Measurements from ENCODE around the gene FAM50B.

FAM50B gene

DNA sequence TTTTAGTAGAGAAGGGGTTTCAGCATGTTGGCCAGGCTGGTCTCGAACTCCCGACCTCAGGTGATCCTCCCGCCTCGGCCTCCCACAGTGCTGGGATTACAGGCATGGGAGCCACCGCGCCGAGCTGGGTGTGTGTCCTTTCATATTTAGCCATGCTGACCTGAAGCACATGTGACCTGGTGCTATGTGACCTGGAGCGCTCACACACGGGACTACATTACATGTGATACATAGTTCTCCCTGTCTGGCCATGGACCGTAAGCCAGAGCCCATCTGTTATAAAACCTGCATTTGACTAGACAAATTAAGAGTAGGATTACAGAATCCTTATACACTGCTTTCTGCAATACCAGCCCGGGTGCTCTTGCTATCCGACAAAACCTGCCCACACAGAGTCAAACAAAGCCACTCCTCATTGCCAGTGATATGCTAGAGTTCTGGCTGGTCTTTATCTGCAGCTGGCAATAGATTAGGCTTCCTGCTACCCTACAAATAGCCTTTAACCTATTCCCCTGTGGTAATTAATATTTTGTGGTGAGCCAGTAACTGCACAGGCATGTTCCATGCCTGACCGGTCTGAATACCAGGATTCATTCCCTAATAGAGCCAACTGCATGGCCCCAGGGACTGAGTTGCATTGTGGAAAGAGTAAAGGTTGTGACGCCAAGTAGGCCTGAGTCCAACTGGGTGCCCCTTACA is 26.3 kb upstream of the FAM50B start:
- no peak for DNase-seq

DNA sequence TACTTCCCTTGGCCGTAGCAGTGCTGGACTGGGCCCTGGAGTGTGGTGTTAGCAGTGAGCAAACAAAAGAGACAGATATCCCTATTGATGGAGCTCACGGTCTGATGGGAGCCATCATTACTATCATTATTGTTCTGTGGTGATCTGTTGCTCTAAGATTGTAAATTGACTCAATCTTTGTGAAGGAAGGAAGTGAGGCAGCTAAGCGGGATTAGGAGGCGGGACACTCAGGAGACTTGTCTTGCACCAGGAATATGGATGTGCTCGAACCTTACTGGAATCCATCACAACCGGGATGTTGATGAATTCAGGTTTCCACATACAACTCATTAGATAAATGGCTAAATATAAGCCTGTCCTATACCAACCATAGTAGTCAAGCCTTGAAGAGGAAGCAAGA is 25.5 kb upstream of the FAM50B start:
- no peak for DNase-seq

- DNase-seq, result no peak
Measured at GRCh38 chr6:3825331-3825831, 23.8 kb upstream of the FAM50B start.

GRCh38 chr6:3825851-3826581 is 23.2 kb upstream of the FAM50B start:
- no peak for DNase-seq

DNA sequence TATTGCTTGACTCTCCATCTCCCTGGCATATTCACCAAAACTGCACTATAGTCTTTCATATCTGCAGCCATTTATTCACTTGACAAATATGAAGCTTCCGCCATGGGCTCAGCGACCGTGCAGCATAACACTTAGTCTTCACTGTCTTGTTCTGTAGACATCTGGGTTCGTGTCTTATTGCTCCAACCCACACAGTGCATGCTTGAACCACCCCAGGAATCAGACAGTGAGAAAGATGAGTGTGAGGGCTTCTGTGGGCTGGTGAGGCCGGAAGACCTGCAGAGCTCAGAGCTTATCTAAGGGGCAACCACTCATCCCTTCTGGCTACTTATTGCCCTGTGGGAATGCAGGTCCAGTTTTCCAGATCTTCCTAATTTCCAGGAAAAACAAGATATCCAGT is 19.9 kb upstream of the FAM50B start:
- no peak for DNase-seq

DNA sequence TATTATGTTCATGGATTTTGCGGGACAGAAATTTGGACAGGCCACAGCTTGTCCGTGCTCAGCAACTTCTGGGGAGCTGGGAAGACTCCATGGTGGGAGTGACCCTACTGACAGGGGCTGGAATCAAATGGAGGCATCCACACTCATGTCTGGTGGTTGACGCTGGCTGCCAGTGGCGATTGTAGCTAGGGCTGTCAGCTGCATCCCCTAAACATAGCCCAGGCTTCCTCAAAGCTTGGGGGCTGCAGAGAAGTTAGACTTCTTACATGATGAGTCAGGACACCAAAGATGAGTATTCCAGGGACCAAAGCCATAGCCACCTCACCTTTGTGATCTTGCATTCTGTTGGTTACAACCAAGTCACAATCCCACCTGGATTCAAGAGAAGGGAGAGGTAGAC is 18.4 kb upstream of the FAM50B start:
- no peak for DNase-seq

- no peak for DNase-seq
Measured at GRCh38 chr6:3831761-3832530, 17.2 kb upstream of the FAM50B start.

- no peak for DNase-seq
Measured at GRCh38 chr6:3835055-3835731, 14.0 kb upstream of the FAM50B start.

GRCh38 chr6:3835785-3836184 is 13.4 kb upstream of the FAM50B start:
- DNase-seq, result no peak

DNA sequence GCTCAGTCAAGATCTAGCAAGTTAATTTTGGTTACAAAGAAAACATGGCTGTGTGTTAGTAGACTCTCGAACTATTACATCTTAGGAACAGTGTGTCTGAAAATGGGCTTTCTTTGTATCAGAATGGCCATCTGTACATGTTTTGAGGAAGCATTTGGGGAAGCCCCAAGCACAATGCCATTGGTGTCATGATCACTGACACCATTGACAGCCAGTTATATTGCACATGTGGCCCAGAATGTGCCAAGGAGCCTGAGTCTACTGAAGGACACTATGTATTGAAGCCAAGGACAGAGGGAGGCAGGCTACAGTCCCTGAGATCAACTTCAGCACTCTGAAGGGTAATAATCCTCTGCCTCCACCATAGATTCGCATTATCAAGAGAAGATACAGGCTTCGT is 12.6 kb upstream of the FAM50B start:
- DNase-seq, result no peak

DNA sequence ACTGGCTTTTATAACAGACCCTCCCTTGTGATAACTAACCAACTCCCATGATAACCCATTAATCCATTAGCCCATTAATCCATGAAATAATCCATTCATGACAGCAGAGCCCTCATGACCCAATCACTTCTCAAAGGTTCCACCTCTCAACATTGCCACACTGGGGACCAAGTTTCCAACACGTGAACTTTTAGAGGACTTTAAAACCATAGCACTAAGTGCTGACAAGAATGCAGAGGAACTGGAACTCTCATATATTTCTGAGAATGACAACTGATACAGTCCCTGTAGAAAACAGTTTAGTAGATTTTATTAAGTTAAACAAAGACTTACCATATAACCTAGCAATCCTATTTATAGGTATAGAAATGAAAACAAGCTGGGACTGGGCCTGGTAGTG is 11.4 kb upstream of the FAM50B start:
- DNase-seq, result no peak

GRCh38 chr6:3838992-3839867 is 9.9 kb upstream of the FAM50B start:
- no peak for DNase-seq

DNA sequence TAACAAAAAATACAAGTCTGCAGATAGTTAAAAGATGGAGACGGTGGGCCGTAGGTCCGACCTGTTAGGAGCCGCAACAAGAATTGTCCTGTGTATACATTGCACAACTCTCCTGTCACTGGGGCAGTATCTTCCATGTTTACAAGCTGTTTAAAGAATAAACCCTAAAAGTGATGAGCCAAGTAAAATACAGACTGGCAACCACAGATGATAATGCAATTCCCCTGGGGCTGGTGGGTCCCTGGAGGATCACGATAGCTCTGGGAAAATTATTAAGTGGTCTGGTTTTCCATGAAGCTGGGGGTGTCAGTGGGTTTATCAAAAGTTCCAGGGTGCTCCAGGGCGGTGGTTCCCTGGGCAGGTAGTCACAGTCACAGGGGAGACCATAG is 8.1 kb upstream of the FAM50B start:
- no peak for DNase-seq

GRCh38 chr6:3841711-3842565 is 7.2 kb upstream of the FAM50B start:
- no peak for DNase-seq

DNA sequence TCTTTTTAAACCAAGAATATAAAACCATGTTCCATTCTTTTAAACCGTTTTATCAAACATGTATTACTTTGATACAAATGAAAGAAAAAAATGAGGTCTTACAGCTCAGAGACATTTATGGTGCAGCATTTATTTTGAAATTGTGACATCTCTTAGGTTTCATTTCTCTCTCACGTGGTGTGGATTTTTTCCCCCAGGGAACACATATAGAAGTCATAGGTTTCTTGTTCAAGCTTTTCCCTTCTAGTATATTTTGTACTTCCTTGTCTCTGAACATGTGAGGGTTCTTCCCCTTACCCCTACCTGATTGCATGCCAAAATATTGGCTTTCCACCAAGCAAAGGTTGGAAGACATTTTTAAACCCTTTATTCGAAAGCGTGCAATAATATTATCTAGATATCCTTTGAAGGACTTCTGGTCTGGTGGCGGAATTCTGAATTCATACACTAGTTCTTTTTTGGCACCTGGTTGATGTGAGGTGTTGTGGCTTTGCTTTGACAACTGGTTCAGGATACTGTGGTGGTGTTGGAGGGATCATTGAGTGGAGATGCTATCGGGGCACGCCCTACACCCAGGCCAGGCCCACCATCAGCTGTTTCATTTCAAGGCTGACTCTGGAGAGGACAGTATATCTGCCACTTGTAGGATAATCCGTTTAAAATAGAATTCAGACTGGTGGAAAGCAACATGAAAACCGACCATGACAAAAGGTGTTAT is 5.6 kb upstream of the FAM50B start:
- DNase-seq, result no peak

- no peak for DNase-seq
Measured at GRCh38 chr6:3844097-3844463, 5.1 kb upstream of the FAM50B start.

DNA sequence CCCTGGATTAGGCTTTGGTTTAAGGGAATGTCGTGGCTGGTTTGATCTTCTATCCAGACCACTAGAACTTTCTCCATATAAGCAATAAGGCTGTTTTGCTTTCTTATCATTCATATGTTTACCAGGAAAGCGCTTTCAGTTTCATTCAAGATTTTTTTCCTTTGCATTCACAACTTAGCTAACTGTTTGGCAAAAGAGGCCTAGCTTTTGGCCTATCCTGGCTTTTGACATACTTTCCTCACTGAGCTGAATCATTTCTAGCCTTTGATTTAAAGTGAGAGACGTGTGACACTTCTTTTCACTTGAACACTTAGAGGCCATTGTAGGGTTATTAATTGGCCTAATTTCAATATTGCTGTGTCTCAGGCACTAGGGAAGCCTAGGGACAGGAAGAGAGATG is 1.7 kb upstream of the FAM50B start:
- DNase-seq, result no peak

DNA sequence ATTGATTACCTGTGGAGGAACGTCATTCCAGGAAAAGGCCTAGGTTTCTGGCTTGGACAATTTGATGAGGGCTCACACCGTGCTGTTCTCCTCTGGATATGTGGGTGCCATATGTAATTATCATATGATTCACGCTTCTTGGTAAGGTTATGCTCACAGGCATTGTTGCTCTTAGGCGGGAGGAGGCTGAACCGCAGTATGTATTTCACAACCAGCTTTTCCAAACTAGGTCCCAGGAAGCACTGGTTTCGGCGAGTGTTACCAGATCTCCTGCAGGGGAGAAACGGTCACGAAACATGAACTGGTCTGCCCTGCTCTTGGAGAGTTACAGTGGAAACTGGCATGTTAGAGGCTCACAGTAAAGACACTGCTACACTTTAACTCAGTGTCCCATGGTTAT is 793 bp upstream of the FAM50B start:
- no peak for DNase-seq

DNA sequence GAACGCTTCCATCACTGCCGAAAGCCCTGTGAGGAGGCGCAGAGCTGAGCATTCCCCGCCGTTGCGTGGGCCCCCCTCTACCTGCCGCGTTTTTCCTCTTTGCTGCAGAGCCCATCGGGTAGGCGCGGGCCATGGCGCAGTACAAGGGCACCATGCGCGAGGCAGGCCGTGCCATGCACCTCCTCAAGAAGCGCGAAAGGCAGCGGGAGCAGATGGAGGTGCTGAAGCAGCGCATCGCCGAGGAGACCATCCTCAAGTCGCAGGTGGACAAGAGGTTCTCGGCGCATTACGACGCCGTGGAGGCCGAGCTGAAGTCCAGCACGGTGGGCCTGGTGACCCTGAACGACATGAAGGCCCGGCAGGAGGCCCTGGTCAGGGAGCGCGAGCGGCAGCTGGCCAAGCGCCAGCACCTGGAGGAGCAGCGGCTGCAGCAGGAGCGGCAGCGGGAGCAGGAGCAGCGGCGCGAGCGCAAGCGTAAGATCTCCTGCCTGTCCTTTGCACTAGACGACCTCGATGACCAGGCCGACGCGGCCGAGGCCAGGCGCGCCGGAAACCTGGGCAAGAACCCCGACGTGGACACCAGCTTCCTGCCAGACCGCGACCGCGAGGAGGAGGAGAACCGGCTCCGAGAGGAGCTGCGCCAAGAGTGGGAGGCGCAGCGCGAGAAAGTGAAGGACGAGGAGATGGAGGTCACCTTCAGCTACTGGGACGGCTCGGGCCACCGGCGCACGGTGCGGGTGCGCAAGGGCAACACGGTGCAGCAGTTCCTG is 693 bp downstream of the FAM50B start:
- DNase-seq, result no peak
